Spleen (tissue), 11 donors: ENCODE data around the gene MYH10. TPM values are rescaled to one million over a fixed set of nuclear protein-coding genes. Genes with fewer than 3 reads are reported as not detected.

Experiments used
- DNase-seq: peaks from one replicate; pipeline ENCODE4 v3.0.0-alpha.2; 2020
- H3K27ac ChIP-seq, 8 donors: fragments of 200-600 bp; sonication (generic) in 7 of 8; 1 replicate in 4 of 8; 2 replicates in 4 of 8; pipeline versions ENCODE4 v1.5.0 to v1.8.0; 2016 to 2021; ENCODE audit warnings: inconsistent platforms in 4 of 8, mild to moderate bottlenecking in 4 of 8, moderate library complexity in 1 of 8
- H3K27me3 ChIP-seq, 7 donors: fragments of 200-600 bp; sonication (generic) in 6 of 7; replicated peaks in 1 of 7; 1 replicate in 4 of 7; 2 replicates in 3 of 7; pipeline versions ENCODE4 v1.5.0 to v1.8.0; 2016 to 2021; ENCODE audit warnings: inconsistent platforms in 3 of 7, mild to moderate bottlenecking in 1 of 7
- H3K36me3 ChIP-seq, 6 donors: fragments of 200-600 bp; sonication (generic) in 5 of 6; 1 replicate in 4 of 6; 2 replicates in 2 of 6; pipeline versions ENCODE4 v1.5.0 to v1.8.0; 2016 to 2021; ENCODE audit warnings: inconsistent platforms in 2 of 6
- H3K4me1 ChIP-seq, 6 donors: fragments of 200-600 bp; sonication (generic) in 5 of 6; 1 replicate in 3 of 6; 2 replicates in 3 of 6; pipeline versions ENCODE4 v1.5.0 to v1.8.0; 2016 to 2021; ENCODE audit warnings: inconsistent platforms in 3 of 6
- H3K4me3 ChIP-seq, 8 donors: fragments of 200-600 bp; sonication (generic) in 7 of 8; 1 replicate in 4 of 8; 2 replicates in 4 of 8; pipeline versions ENCODE4 v1.5.0 to v1.8.0; 2016 to 2021; ENCODE audit warnings: inconsistent platforms in 4 of 8, mild to moderate bottlenecking in 4 of 8, moderate library complexity in 2 of 8
- H3K9me3 ChIP-seq, 8 donors: fragments of 200-600 bp; sonication (generic) in 7 of 8; 1 replicate in 4 of 8; 2 replicates in 4 of 8; pipeline versions ENCODE4 v1.5.0 to v1.8.0; 2016 to 2021; ENCODE audit warnings: inconsistent platforms in 4 of 8
- CTCF ChIP-seq, 11 experiments: fragments of 200-600 bp in 7 of 11; fragments of 450-650 bp in 4 of 11; sonication (generic) in 4 of 11; IDR thresholded peaks in 8 of 11; conservative IDR thresholded peaks in 3 of 11; 1 replicate in 7 of 11; 2 replicates in 4 of 11; pipeline versions ENCODE4 v1.4.0 to v1.8.0; 2016 to 2021; ENCODE audit warnings: antibody characterized with exemption in 11 of 11, inconsistent platforms in 4 of 11, mild to moderate bottlenecking in 1 of 11
- POLR2A ChIP-seq, 3 donors: fragments of 450-650 bp; IDR thresholded peaks; one replicate each; pipeline ENCODE4 v1.5.1; 2017; ENCODE audit warnings: antibody characterized with exemption in 3 of 3, mild to moderate bottlenecking in 1 of 3
- POLR2AphosphoS5 ChIP-seq, 3 donors: sonication (generic); formaldehyde crosslinking; IDR thresholded peaks; one replicate each; pipeline ENCODE4 v1.5.1; 2017; ENCODE audit warnings: antibody characterized with exemption in 3 of 3
- WGBS, 5 donors: extraction: QIAGEN DNeasy Blood & Tissue Kit in 3 of 5; methylation state at CpG; one replicate each; pipeline versions ENCODE4 v1.1.5 to v1.1.7; 2013 to 2018; 5-methylcytosine and 5-hydroxymethylcytosine counted together
- intact Hi-C: fragments of 100-400 bp; cut with DNase I; formaldehyde crosslinking; loops from one replicate; pipeline ENCODE4 v1.15.0; 2023; ENCODE audit warnings: low total_unique reads
- polyA plus RNA-seq, 3 donors: library from polyadenylated mRNA; stranded (reverse); fragments of 200-250 nt; gene quantifications; one replicate each; pipeline ENCODE4 v1.2.1, GENCODE V29; 2013
- total RNA-seq, 7 donors: library from RNA; depleted of rRNA in 3 of 7; stranded (reverse); fragments of >200 nt in 3 of 7; fragmentation: NEBNext Ultra II Directional in 4 of 7; extraction: Animal tissue kit (Norgen Biotek cat#: 25700) in 4 of 7; gene quantifications; one replicate each; pipeline versions ENCODE4 v1.1.0 to v1.2.1, GENCODE V29; 2016 to 2021
- donor health status: healthy with polysubstance abuse.
- donor health status: DM: no; HTN: no; CAD: no; lungs with moderate emphysema.
- donor health status: DM: no; HTN: no; CAD: no.
- donor health status: Bipolar disorder and iron deficiency.
- donor health status: healthy.
- donor health status: DM: no; HTN: no; CAD: no.
- donor health status: DM: yes; HTN: yes; CAD: no.

MYH10 gene
- total and polyA plus RNA-seq, 10 donors = 1.0 to 14.4 (median 7.5) TPM

GRCh38 chr17:8611137-8611536 lies 19.4 kb downstream of the MYH10 start:
- Histone ChIP-seq H3K36me3 (no peaks in the 10 kb centered on the region), H3K9me3 (peaks cover 0 to 6% (median 0%) of the 10 kb centered on the region in 8 donors), H3K27me3 (peaks cover 0 to 12% (median 0%) of the 10 kb centered on the region in 7 donors), H3K4me3 (no peak overlapping the region), H3K27ac (no peak overlapping the region), H3K4me1 (no peaks in the 10 kb centered on the region)
- WGBS, 5 donors = 78 to 98% (median 85%) methylated on average over 2 of the region's 2 CpGs
- intact Hi-C loops = no loop called here
- no peak for TF ChIP-seq POLR2A (IDR thresholded peaks at IDR 0.05)
- TF ChIP-seq CTCF (IDR thresholded peaks at IDR 0.05 in 8 of 11, conservative IDR thresholded peaks at IDR 0.05 in 3 of 11) = no peak
- no peak for TF ChIP-seq POLR2AphosphoS5 (IDR thresholded peaks at IDR 0.05)
- DNase-seq = no peak

DNA sequence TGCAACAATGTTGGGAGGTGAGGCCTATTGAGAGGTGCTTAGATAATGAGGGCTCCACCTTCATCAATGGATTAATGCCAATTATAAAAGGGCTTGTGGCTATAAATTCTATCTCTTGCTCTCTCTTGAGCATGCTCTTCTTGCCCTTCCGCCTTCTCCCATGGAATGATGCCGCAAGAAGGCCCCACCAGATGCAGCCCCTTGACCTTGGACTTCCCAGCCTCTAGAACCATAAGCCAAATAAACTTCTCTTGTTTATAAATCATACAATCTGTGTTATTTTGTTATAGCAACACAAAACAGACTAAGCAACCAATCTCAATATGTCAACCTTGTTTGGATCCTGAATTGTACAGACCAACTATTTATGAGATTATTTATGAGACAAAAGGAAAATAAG lies 20.0 kb downstream of the MYH10 start:
- no peaks in the 10 kb centered on the region for H3K4me1 ChIP-seq
- no peak overlapping the region for H3K4me3 ChIP-seq
- 88 to 100% (median 97%) methylated on average over 2 of the region's 2 CpGs for WGBS, 5 donors
- TF ChIP-seq POLR2A (IDR thresholded peaks at IDR 0.05) = no peak
- TF ChIP-seq POLR2AphosphoS5 (IDR thresholded peaks at IDR 0.05) = no peak
- no peak for TF ChIP-seq CTCF (IDR thresholded peaks at IDR 0.05 in 8 of 11, conservative IDR thresholded peaks at IDR 0.05 in 3 of 11)
- intact Hi-C loops = no loop called here
- DNase-seq = no peak
- H3K27ac ChIP-seq = no peak overlapping the region
- peaks cover 0 to 6% (median 0%) of the 10 kb centered on the region in 8 donors for H3K9me3 ChIP-seq
- H3K36me3 ChIP-seq = no peaks in the 10 kb centered on the region
- peaks cover 0 to 8% (median 0%) of the 10 kb centered on the region in 7 donors for H3K27me3 ChIP-seq

DNA sequence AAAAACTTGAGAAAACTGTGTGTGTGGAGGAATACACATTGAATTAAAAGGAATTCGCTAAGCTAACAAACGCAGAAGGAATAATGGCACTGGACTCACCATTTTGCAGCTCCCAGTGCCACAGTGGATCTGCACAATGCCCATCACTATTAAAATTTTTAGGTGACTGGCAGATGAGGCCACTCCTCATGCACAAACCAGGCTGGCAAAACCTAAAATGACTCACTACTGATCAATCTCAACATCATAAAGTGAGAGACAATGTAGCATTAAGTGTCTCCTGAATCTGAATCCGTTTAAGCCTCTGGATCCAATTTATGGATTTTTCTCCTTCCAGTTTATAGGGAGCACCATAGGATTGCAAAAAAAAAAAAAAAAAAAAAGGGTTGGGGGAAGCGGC lies 20.6 kb downstream of the MYH10 start:
- intact Hi-C loops = no loop called here

GRCh38 chr17:8608001-8608400 lies 22.5 kb downstream of the MYH10 start:
- TF ChIP-seq CTCF (IDR thresholded peaks at IDR 0.05 in 8 of 11, conservative IDR thresholded peaks at IDR 0.05 in 3 of 11) (no peak), POLR2AphosphoS5 (IDR thresholded peaks at IDR 0.05) (no peak), POLR2A (IDR thresholded peaks at IDR 0.05) (no peak)
- no peaks in the 10 kb centered on the region for H3K36me3 ChIP-seq
- H3K4me1 ChIP-seq = no peaks in the 10 kb centered on the region
- H3K4me3 ChIP-seq = no peak overlapping the region
- no peak for DNase-seq
- H3K27me3 ChIP-seq = peaks cover 0 to 10% (median 0%) of the 10 kb centered on the region in 7 donors
- intact Hi-C loops = no loop called here
- no peak overlapping the region for H3K27ac ChIP-seq
- WGBS, 5 donors = 71 to 85% (median 83%) methylated on average over 8 of the region's 8 CpGs
- H3K9me3 ChIP-seq = peaks cover 0 to 6% (median 0%) of the 10 kb centered on the region in 8 donors

More for the DNA sequence above, 20.6 kb downstream of the MYH10 start:
- TF ChIP-seq POLR2AphosphoS5 (IDR thresholded peaks at IDR 0.05) = no peak
- H3K4me3 ChIP-seq = no peak overlapping the region
- H3K36me3 ChIP-seq = no peaks in the 10 kb centered on the region
- peaks cover 0 to 6% (median 0%) of the 10 kb centered on the region in 8 donors for H3K9me3 ChIP-seq
- WGBS, 5 donors = 89 to 97% (median 93%) methylated on average over 4 of the region's 4 CpGs
- H3K4me1 ChIP-seq = no peaks in the 10 kb centered on the region
- DNase-seq = no peak
- peaks cover 0 to 10% (median 0%) of the 10 kb centered on the region in 7 donors for H3K27me3 ChIP-seq
- H3K27ac ChIP-seq = no peak overlapping the region

DNA sequence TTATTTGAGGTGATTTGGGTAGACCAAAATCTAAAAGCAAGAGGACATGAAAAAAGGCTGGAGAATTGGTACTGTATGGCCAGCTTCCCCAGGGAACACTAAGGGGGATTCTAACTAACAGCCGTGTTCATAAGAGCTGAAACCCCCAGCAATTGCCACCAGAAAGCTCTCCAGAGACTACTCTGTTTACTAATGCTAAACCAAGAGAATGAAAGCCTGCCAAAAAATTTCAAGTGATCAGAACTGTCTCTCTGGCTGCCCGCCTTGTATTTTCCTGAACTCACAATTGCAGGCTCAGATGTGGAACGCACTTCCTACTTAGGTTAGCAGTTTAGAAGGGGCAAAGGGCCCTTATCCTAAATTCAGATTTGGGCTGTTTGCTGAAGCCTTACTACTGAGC lies 24.1 kb downstream of the MYH10 start:
- TF ChIP-seq POLR2A (IDR thresholded peaks at IDR 0.05) (no peak), POLR2AphosphoS5 (IDR thresholded peaks at IDR 0.05) (no peak), CTCF (IDR thresholded peaks at IDR 0.05 in 8 of 11, conservative IDR thresholded peaks at IDR 0.05 in 3 of 11) (no peak)
- H3K27ac ChIP-seq = no peak overlapping the region
- 53 to 77% (median 75%) methylated on average over 3 of the region's 3 CpGs for WGBS, 5 donors
- intact Hi-C loops = no loop called here
- H3K27me3 ChIP-seq = peaks cover 0 to 10% (median 0%) of the 10 kb centered on the region in 7 donors
- DNase-seq = no peak
- H3K36me3 ChIP-seq = no peaks in the 10 kb centered on the region
- no peak overlapping the region for H3K4me3 ChIP-seq
- no peaks in the 10 kb centered on the region for H3K4me1 ChIP-seq
- H3K9me3 ChIP-seq = peaks cover 0 to 6% (median 0%) of the 10 kb centered on the region in 8 donors
